ENCODE results near the gene LYRM9. TPM values are rescaled to one million over a fixed set of nuclear protein-coding genes. Genes with fewer than 3 reads are reported as not detected.

LYRM9 gene
- polyA plus RNA-seq, 1 of the 3 experiments (the other 2 are of a cell fraction) = 4.6 TPM

DNA sequence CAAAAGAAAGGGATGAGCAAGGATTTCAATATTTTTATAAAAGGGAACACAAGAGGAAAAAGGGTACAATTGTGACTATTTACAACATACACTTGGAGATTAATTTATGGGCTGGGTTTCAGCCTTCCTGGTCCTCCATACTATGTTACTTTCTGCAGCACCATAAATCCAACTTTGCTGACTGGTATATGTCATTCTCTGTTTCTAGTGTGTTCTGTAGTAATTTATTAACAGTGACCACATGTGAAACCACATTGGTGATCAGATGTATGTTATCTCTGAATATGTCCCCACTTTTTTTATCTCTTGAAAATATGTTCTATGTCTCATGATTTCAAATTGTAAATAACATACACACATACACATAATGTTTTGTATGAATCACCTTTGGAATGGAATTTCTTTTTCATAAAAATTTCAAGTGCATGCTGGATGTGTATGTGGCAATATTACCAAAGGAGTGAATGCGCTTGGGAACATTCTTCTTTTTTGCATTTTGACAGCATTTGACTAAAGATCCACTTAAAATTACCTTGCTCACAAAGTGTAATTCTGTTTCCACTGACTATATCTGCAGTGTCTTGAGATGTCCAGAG is 2.9 kb upstream of the LYRM9 start:
- Histone ChIP-seq H3K27me3 (ENCODE audit: insufficient read depth) (no peaks in the 10 kb centered on the region), H3K36me3 (replicated peaks in 1 of 2; ENCODE audit: control insufficient read depth in 1 of 2, insufficient read depth in 2 of 2, low read length in 1 of 2) (no peaks in the 10 kb centered on the region), H3K79me2 (ENCODE audit: insufficient read depth) (no peaks in the 10 kb centered on the region), H3K4me3 (ENCODE audit: low read depth in 2 of 2, low read length in 1 of 2) (no peak overlapping the region), H3F3A (replicated peaks; ENCODE audit: insufficient read depth) (no peaks in the 10 kb centered on the region), H3K27ac (ENCODE audit: low read depth in 2 of 2, low read length in 1 of 2) (no peak overlapping the region), H3K4me1 (ENCODE audit: control insufficient read depth in 1 of 2, insufficient read depth in 2 of 2, low read depth in 1 of 2, low read length in 1 of 2) (peaks cover 0 to 5% of the 10 kb centered on the region in 2 experiments; a peak in 2 of 4 replicates), H2AFZ (ENCODE audit: low read depth) (no peak overlapping the region), H4K20me1 (ENCODE audit: insufficient read depth) (no peaks in the 10 kb centered on the region), H3K9me3 (no peaks in the 10 kb centered on the region), H3K9ac (no peak overlapping the region), H3K4me2 (no peak overlapping the region), H3K9me2 (no peaks in the 10 kb centered on the region)
- ChIA-PET CTCF (no interaction called here), POLR2A (no interaction called here)
- WGBS (ENCODE audit: low lambda C conversion rate) = 97% methylated on average over 1 of the region's 1 CpG
- TF ChIP-seq EZH2phosphoT487 (IDR thresholded peaks at IDR 0.05; ENCODE audit: borderline replicate concordance, low read depth) (no peak), MXI1 (IDR thresholded peaks at IDR 0.05; ENCODE audit: low read depth, low read length) (no peak), TAF1 (IDR thresholded peaks at IDR 0.05; ENCODE audit: borderline replicate concordance, low read depth, low read length) (no peak), FOXM1 (IDR thresholded peaks at IDR 0.05; ENCODE audit: low read depth) (no peak), TEAD4 (IDR thresholded peaks at IDR 0.05; ENCODE audit: borderline replicate concordance, insufficient read depth) (no peak), REST (IDR thresholded peaks at IDR 0.05; ENCODE audit: low read depth, low read length) (no peak), JUND (IDR thresholded peaks at IDR 0.05) (no peak), CHD2 (IDR thresholded peaks at IDR 0.05; ENCODE audit: low read length, partially characterized antibody) (no peak), FOSL2 (IDR thresholded peaks at IDR 0.05; ENCODE audit: borderline replicate concordance, low read depth) (no peak), NFIC (IDR thresholded peaks at IDR 0.05; ENCODE audit: borderline replicate concordance) (no peak), RCOR1 (IDR thresholded peaks at IDR 0.05; ENCODE audit: low read length) (no peak), RAD21 (IDR thresholded peaks at IDR 0.05; ENCODE audit: low read length) (no peak), RFX5 (IDR thresholded peaks at IDR 0.05; ENCODE audit: low read length) (no peak)
- TF ChIP-seq, protein P1, sequence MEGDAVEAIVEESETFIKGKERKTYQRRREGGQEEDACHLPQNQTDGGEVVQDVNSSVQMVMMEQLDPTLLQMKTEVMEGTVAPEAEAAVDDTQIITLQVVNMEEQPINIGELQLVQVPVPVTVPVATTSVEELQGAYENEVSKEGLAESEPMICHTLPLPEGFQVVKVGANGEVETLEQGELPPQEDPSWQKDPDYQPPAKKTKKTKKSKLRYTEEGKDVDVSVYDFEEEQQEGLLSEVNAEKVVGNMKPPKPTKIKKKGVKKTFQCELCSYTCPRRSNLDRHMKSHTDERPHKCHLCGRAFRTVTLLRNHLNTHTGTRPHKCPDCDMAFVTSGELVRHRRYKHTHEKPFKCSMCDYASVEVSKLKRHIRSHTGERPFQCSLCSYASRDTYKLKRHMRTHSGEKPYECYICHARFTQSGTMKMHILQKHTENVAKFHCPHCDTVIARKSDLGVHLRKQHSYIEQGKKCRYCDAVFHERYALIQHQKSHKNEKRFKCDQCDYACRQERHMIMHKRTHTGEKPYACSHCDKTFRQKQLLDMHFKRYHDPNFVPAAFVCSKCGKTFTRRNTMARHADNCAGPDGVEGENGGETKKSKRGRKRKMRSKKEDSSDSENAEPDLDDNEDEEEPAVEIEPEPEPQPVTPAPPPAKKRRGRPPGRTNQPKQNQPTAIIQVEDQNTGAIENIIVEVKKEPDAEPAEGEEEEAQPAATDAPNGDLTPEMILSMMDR (IDR thresholded peaks at IDR 0.05) = no peak
- TF ChIP-seq, protein P2, sequence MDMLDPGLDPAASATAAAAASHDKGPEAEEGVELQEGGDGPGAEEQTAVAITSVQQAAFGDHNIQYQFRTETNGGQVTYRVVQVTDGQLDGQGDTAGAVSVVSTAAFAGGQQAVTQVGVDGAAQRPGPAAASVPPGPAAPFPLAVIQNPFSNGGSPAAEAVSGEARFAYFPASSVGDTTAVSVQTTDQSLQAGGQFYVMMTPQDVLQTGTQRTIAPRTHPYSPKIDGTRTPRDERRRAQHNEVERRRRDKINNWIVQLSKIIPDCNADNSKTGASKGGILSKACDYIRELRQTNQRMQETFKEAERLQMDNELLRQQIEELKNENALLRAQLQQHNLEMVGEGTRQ (IDR thresholded peaks at IDR 0.05; ENCODE audit: borderline replicate concordance, low read depth, low read length) = no peak
- DNase-seq = no peak

All from SK-N-SH (cell line).